Dermis microvascular lymphatic vessel endothelial cell (primary cell): ENCODE measurements around the gene PHF13. TPM values are rescaled to one million over a fixed set of nuclear protein-coding genes. Genes with fewer than 3 reads are reported as not detected.
A peak's percentile ranks its signal among the peaks of the same experiment; 100 is the strongest.

ENCODE experiments used
- DNase-seq, 2 donors: peaks; one replicate each; pipeline versions ENCODE4 v3.0.0 to v3.0.0-alpha.2; 2010; ENCODE audit warnings: low read depth in 2 of 2
- total RNA-seq: library from RNA; depleted of rRNA; stranded (reverse); fragments of >200 nt; gene quantifications from 2 replicates; pipeline ENCODE4 v1.2.1, GENCODE V29; 2014

PHF13 gene
- total RNA-seq, 1 donor from 2014 or later, result 7.2 TPM

GRCh38 chr1:6601923-6602668, 11.4 kb upstream of the PHF13 start:
- DNase-seq, result peak in 1 of 2 donors; percentile 63

GRCh38 chr1:6602669-6603237, 10.8 kb upstream of the PHF13 start, which contains the start of gene KLHL21:
Gene KLHL21 (minus strand): TSS chr1:6602869. CDS start chr1:6602817, 52 bp downstream.
- peak; percentile 67 to 93 for DNase-seq

DNA sequence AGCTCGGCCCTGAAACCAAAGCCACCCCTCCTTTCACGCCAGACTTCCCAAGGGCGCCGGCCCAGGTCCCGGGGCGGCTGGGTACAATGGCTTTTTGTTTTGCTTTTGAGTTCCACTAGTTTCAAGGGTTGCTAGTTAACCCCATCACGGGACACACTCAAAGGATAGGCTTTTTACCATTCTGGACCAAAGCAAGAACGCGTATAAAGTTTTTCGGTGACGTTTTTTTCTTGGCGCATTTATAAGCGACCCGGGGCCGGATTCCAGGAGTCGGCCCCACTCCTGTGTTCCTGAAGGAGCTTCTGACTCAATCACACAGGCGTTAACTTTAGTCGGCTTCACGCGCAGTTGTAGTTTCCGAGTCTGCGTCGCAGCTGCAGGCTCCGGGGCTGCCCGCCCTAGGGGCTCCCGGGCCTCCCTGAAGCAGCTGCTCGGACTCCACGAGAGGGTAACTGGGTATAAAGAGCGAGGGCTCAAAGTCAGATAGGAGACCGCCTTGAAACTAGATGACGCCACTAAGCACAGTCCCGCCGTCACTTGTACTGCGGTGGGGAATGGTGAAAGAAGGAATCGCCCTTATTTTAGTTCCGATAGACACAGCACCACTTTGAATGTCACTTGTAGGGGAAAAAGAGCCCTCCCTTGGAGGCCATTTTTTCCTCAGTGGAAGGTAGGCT, 10.2 kb upstream of the PHF13 start:
- DNase-seq, result peak in 1 of 2 donors; percentile 76

- peak; percentile 78 to 88 for DNase-seq
These were observed 9.5 kb upstream of the PHF13 start for GRCh38 chr1:6603915-6604558.

- peak in 1 of 2 donors; percentile 61 for DNase-seq
These were observed 730 bp upstream of the PHF13 start for GRCh38 chr1:6612641-6613360.

DNA sequence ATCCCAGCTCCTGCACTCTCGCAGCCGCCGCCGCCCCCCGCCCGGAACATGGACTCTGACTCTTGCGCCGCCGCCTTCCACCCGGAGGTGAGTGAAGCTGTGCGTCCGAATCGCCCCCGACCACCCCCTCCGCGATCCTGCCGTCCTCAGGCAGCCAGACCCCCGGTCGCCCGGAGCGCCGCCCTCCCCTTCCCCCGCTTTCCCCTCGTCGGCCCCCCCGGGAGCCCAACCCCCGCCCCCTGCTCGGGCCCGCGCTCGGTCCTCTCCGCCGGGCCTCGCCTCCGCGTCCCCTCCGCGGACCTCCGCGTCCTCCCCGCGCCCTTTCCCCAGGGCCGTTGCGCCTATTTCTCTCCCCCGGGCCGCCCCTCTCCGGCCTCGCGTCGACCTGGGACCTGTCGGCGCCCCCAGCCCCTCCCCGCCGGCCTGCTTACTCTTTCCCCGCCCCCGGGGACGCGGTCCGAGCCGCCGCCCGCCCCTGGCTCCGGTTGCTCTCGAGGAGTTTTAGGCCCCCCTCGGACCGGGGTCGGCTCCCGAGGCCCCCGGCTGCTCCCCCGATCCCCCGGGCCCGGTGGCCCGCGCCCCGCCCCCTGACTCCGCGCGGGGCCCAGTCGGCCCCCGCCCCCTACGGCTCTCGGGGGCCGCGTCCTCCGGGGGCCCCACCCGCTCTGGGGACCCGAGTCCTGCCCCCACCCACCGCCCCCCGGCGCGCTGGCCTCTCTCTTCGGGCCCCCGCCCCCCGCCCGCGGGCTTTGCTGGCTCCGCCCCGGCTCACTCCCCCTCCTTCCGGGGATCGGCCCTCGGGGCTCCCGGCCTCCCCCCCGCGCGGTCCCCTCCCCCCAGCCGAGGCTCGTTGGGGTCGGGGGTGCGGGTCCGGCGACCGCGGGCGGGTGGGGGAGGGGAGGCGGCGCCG, 743 bp downstream of the PHF13 start:
- peak in 1 of 2 donors; percentile 36 for DNase-seq

DNA sequence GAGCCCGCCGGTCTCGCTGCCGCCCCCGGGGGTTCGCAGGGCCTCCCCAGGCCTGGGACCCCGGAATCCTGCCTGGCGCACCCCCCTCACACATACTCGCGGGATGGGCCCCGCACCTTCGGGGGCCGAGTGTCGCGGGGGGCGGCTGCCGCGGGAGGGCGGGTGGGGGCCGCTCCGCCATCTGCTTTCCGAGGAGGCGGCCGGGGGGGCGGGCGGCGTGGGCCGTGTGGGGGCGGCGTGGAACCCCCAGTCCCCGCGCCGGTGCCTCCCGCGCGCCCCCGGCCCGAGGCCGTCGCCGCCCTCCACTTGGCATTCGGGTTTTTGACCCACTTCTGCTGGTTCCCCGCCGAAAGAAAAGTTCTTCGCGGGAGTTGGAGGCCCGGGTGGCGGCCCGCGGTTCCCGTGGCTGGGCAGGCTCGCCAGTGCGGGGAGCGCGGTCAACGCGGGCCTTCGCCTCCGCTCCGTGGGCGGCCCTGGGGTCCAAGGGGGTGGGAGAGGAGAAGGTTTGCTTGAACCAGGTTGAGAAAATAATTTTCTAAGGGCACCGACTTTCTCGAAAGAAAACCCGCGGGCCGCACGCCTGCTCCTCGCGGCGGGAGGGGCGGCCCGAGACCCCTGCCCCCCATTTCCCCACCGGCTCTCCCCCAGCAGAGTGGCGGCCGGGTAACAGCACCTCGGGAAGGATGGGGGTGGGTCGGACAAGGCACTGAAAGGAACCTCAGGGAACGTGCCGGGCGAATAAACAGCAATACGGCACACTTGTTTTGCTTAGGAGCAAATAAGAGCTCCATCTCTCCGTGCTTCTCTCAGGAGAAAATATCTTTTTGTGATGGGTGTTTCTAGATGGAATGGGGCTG, 1.6 kb downstream of the PHF13 start:
- DNase-seq, result no peak

- DNase-seq, result no peak
These were observed 5.5 kb downstream of the PHF13 start for GRCh38 chr1:6619045-6619444.

- no peak for DNase-seq
These were observed 8.2 kb downstream of the PHF13 start for GRCh38 chr1:6621429-6622391.

DNA sequence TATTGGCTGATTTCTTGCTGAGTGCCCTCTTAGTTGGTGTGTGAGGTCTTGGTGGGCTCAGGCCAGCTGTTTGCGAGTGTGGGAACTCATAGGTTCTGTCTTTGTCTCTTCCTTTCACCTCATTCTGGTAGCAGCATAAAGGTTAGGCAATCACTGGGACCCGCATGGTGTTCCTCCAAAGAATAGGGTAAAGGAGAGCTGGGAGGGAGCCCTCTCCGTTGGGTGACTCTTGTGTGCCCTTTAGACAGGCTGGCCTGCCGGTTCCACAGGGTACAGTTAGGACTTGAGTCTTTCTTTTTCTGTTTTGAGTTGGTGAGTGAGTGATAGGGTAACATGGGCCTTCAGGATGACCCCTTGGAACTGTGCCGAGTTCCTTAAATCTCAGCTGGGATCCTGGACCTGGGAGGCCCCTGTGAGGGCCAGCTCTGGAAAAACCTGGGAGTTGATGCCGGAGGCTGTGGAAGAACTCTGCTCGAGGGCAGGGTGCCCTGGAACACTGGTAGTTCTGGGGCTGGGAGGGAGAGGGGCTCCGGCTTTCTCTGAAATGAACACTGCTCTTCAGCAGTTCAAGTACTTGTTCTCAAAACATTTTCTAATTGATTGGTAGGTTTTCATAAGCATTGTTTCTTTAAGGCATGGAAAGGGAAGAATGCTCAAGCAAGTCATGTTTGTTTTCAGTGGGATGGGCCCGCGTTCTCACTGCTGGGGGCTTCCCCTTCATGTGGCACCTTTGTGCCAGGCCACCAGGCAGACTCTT, 9.0 kb downstream of the PHF13 start:
- DNase-seq, result no peak

- DNase-seq, result no peak
These were observed 9.9 kb downstream of the PHF13 start for GRCh38 chr1:6623269-6623965.

GRCh38 chr1:6624710-6625583, 11.4 kb downstream of the PHF13 start, which contains the start of gene THAP3:
Gene THAP3 (plus strand): TSS chr1:6624868. CDS start chr1:6625219, 351 bp downstream.
- DNase-seq, result peak; percentile 51 to 87

- peak in 1 of 2 donors; percentile 49 for DNase-seq
These were observed 12.1 kb downstream of the PHF13 start for GRCh38 chr1:6625584-6626149.

DNA sequence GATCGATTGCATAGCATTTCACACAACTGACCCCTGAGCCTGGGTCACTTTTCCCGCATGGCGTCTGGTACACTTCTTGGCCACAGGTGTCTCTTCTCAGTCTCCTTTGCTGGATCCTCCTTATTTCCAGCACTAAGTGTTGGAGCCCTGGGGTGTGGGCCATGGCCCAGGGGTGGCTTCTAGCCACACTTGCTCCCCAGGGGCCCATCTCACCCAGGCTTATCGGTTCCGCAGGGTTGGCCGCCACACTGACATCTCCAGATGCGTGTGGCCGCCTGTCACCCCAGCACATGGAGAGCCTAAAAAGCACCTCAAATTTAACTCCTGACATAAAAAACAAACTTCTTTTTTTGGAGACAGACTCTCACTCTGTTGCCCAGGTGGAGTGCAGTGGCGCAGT, 13.5 kb downstream of the PHF13 start:
- no peak for DNase-seq

DNA sequence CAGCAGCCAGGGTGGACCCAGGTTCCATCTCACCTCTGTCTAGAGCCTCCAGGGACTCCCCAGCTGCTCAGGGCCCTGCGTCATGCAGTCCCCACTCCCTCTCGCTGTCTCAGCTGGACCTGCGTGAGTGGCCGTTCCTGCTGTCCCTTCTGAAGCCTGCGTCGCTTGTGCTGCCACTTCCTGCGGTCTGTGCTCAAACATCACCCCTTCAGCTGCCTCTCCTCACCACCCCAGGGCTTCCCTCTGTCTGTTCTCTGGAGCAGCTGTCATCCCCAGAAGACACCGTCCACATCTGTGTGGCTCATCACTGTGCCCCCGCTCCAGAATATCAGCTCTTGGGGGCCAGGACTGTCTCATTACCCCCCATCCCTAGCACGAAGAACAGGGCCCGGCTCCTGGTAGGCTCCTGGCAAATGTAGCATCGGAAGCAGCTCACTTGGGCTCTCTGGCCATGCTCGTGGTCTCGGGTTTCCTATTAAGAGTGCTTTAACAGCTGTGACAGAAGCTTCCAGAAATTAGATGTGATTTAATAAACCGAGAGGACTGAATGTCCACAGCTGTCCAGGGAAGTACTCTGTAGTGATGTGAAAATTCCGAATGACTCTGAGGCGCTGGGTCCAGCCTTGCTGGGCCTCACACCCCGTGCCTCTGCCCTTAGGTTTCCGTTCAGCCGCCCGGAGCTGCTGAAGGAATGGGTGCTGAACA, 14.5 kb downstream of the PHF13 start:
- DNase-seq, result no peak
